Measurements from ENCODE around the gene STRIP1. TPM values are rescaled to one million over a fixed set of nuclear protein-coding genes. Genes with fewer than 3 reads are reported as not detected.

STRIP1 gene
- total and polyA plus RNA-seq, 2 donors from 2014 or later = 9.5 to 31.1 TPM

- peak overlapping the region; percentile 97 to 98 for H3K27ac ChIP-seq (ENCODE audit: low read depth in 2 of 2, low read length in 2 of 2)
- H3K9me3 ChIP-seq (ENCODE audit: control insufficient read depth in 2 of 3, insufficient read depth in 1 of 3, low read length in 3 of 3) = no peaks in the 10 kb centered on the region
- peaks cover 0 to 4% (median 2%) of the 10 kb centered on the region in 3 donors for H3K36me3 ChIP-seq (ENCODE audit: control insufficient read depth in 2 of 3, insufficient read depth in 3 of 3, low read length in 3 of 3)
- intact Hi-C loops (cut with DNase I) = no loop called here
- H3K9ac ChIP-seq (ENCODE audit: low read length in 3 of 3) = peak overlapping the region; percentile 86 to 96 (median 93)
- DNase-seq (no peak), FAIRE-seq (no peak)
- TF ChIP-seq CTCF (IDR thresholded peaks at IDR 0.05; ENCODE audit: borderline replicate concordance, extremely low read depth, insufficient read depth) = no peak
- H3K27me3 ChIP-seq (ENCODE audit: control insufficient read depth, insufficient read depth, low read length) = no peaks in the 10 kb centered on the region
- peak overlapping the region; percentile 67 to 94 (median 89) for H3K4me3 ChIP-seq (ENCODE audit: low read length in 3 of 3)
- peaks cover 5 to 41% (median 28%) of the 10 kb centered on the region in 3 donors for H3K4me1 ChIP-seq (ENCODE audit: control insufficient read depth in 2 of 3, insufficient read depth in 2 of 3, low read depth in 1 of 3, low read length in 3 of 3)
Observed at GRCh38 chr1:109986054-109986444, 48.4 kb upstream of the STRIP1 start.

- FAIRE-seq = no peak
- peaks cover 5 to 47% (median 32%) of the 10 kb centered on the region in 3 donors for H3K4me1 ChIP-seq (ENCODE audit: control insufficient read depth in 2 of 3, insufficient read depth in 2 of 3, low read depth in 1 of 3, low read length in 3 of 3)
Observed at GRCh38 chr1:109988349-109988914, 46.0 kb upstream of the STRIP1 start.

GRCh38 chr1:109989506-109990301 lies 44.7 kb upstream of the STRIP1 start:
- Histone ChIP-seq H3K36me3 (ENCODE audit: control insufficient read depth in 2 of 3, insufficient read depth in 3 of 3, low read length in 3 of 3) (peaks cover 0 to 4% (median 2%) of the 10 kb centered on the region in 3 donors), H3K4me1 (ENCODE audit: control insufficient read depth in 2 of 3, insufficient read depth in 2 of 3, low read depth in 1 of 3, low read length in 3 of 3) (peaks cover 5 to 46% (median 32%) of the 10 kb centered on the region in 3 donors), H3K4me3 (ENCODE audit: low read length in 3 of 3) (peak overlapping the region in 2 of 3 donors; percentile 1 to 30), H3K9ac (ENCODE audit: low read length in 3 of 3) (peak overlapping the region in 1 of 3 donors; percentile 24), H3K9me3 (ENCODE audit: control insufficient read depth in 2 of 3, insufficient read depth in 1 of 3, low read length in 3 of 3) (no peaks in the 10 kb centered on the region), H3K27me3 (ENCODE audit: control insufficient read depth, insufficient read depth, low read length) (no peaks in the 10 kb centered on the region), H3K27ac (ENCODE audit: low read depth in 2 of 2, low read length in 2 of 2) (peak overlapping the region; percentile 61 to 64)
- intact Hi-C loops (cut with DNase I) = no loop called here
- DNase-seq (peak in 2 of 5 donors; percentile 35 to 42), FAIRE-seq (no peak)
- TF ChIP-seq CTCF (IDR thresholded peaks at IDR 0.05; ENCODE audit: borderline replicate concordance, extremely low read depth, insufficient read depth) = no peak

More at GRCh38 chr1:109988349-109988914, 46.0 kb upstream of the STRIP1 start:
- Histone ChIP-seq H3K4me3 (ENCODE audit: low read length in 3 of 3) (peak overlapping the region in 1 of 3 donors; percentile 15), H3K27me3 (ENCODE audit: control insufficient read depth, insufficient read depth, low read length) (no peaks in the 10 kb centered on the region), H3K9me3 (ENCODE audit: control insufficient read depth in 2 of 3, insufficient read depth in 1 of 3, low read length in 3 of 3) (no peaks in the 10 kb centered on the region), H3K27ac (ENCODE audit: low read depth in 2 of 2, low read length in 2 of 2) (no peak overlapping the region), H3K36me3 (ENCODE audit: control insufficient read depth in 2 of 3, insufficient read depth in 3 of 3, low read length in 3 of 3) (peaks cover 0 to 4% (median 2%) of the 10 kb centered on the region in 3 donors), H3K9ac (ENCODE audit: low read length in 3 of 3) (no peak overlapping the region)
- TF ChIP-seq CTCF (IDR thresholded peaks at IDR 0.05; ENCODE audit: borderline replicate concordance, extremely low read depth, insufficient read depth) = no peak
- intact Hi-C loops (cut with DNase I) = no loop called here
- no peak for DNase-seq
